Gastroesophageal sphincter (tissue), 4 donors: ENCODE results near the gene SMCO2. TPM values are rescaled to one million over a fixed set of nuclear protein-coding genes. Genes with fewer than 3 reads are reported as not detected.

Source experiments
- ATAC-seq: fragments of 150-250 bp; one replicate; pipeline ENCODE4 v1.9.1; 2016; ENCODE audit warnings: mild to moderate bottlenecking, moderate library complexity
- H3K27ac ChIP-seq, 4 donors: fragments of 200-600 bp; sonication (generic) in 3 of 4; 1 replicate in 3 of 4; 2 replicates in 1 of 4; pipeline ENCODE4 v1.5.1; 2016 to 2019
- H3K27me3 ChIP-seq: fragments of 200-600 bp; sonication (generic); one replicate; pipeline ENCODE4 v1.5.1; 2019
- H3K36me3 ChIP-seq, 2 donors: fragments of 200-600 bp; sonication (generic); one replicate each; pipeline ENCODE4 v1.5.1; 2019; ENCODE audit warnings: control low read depth in 1 of 2
- H3K4me1 ChIP-seq, 3 donors: fragments of 200-600 bp; sonication (generic); 1 replicate in 2 of 3; 2 replicates in 1 of 3; pipeline ENCODE4 v1.5.1; 2016 to 2019; ENCODE audit warnings: control low read depth in 2 of 3
- H3K4me3 ChIP-seq, 2 donors: fragments of 200-600 bp; sonication (generic); one replicate each; pipeline ENCODE4 v1.5.1; 2019; ENCODE audit warnings: mild to moderate bottlenecking in 1 of 2, moderate library complexity in 1 of 2
- H3K9me3 ChIP-seq, 3 donors: fragments of 200-600 bp; sonication (generic); one replicate each; pipeline ENCODE4 v1.5.1; 2017 to 2019; ENCODE audit warnings: control low read depth in 2 of 3
- CTCF ChIP-seq, 4 experiments: fragments of 200-600 bp in 2 of 4; fragments of 450-650 bp in 2 of 4; sonication (generic) in 1 of 4; IDR thresholded peaks; one replicate each; pipeline ENCODE4 v1.5.1; 2017 to 2019; ENCODE audit warnings: antibody characterized with exemption in 4 of 4, mild to moderate bottlenecking in 2 of 4, moderate library complexity in 2 of 4
- EP300 ChIP-seq: sonication (generic); formaldehyde crosslinking; IDR thresholded peaks from one replicate; pipeline ENCODE4 v1.6.1; 2017; ENCODE audit warnings: antibody characterized with exemption, mild to moderate bottlenecking
- POLR2A ChIP-seq, 2 donors: fragments of 450-650 bp; IDR thresholded peaks; one replicate each; pipeline ENCODE4 v1.6.1; 2017; ENCODE audit warnings: antibody characterized with exemption in 2 of 2, mild to moderate bottlenecking in 2 of 2, moderate library complexity in 1 of 2
- POLR2AphosphoS5 ChIP-seq: sonication (generic); formaldehyde crosslinking; IDR thresholded peaks from one replicate; pipeline ENCODE4 v1.6.1; 2017; ENCODE audit warnings: antibody characterized with exemption
- WGBS, 2 donors: methylation state at CpG; one replicate each; pipeline ENCODE4 v1.1.5; 2018; ENCODE audit warnings: low coverage in 1 of 2; 5-methylcytosine and 5-hydroxymethylcytosine counted together
- total RNA-seq, 4 donors: library from RNA; depleted of rRNA; stranded (reverse); fragments of >200 nt; gene quantifications; one replicate each; pipeline ENCODE4 v1.1.0, GENCODE V29; 2016

Gene SMCO2
- total RNA-seq, 4 donors from 2014 or later: not detected

GRCh38 chr12:27493260-27493940 is 46.9 kb downstream of the SMCO2 start:
- no peaks in the 10 kb centered on the region for H3K9me3 ChIP-seq
- no peak overlapping the region for H3K4me3 ChIP-seq
- H3K4me1 ChIP-seq: no peaks in the 10 kb centered on the region
- no peak for ATAC-seq
- H3K27me3 ChIP-seq: no peaks in the 10 kb centered on the region
- WGBS, 2 donors: 71 to 76% methylated on average over 6 of the region's 6 CpGs
- no peaks in the 10 kb centered on the region for H3K36me3 ChIP-seq
- H3K27ac ChIP-seq: no peak overlapping the region
- no peak for TF ChIP-seq POLR2A (IDR thresholded peaks at IDR 0.05)
- no peak for TF ChIP-seq CTCF (IDR thresholded peaks at IDR 0.05)
- no peak for TF ChIP-seq POLR2AphosphoS5
- no peak for TF ChIP-seq EP300

GRCh38 chr12:27497446-27497845 is 50.9 kb downstream of the SMCO2 start:
- Histone ChIP-seq H3K36me3 (no peaks in the 10 kb centered on the region), H3K4me3 (no peak overlapping the region), H3K4me1 (no peaks in the 10 kb centered on the region), H3K27me3 (no peaks in the 10 kb centered on the region), H3K27ac (no peak overlapping the region), H3K9me3 (no peaks in the 10 kb centered on the region)
- 96 to 100% methylated on average over 1 to 3 of the region's 3 CpGs for WGBS, 2 donors
- no peak for TF ChIP-seq POLR2AphosphoS5
- no peak for TF ChIP-seq EP300
- no peak for ATAC-seq

- no peak for ATAC-seq
- H3K36me3 ChIP-seq: no peaks in the 10 kb centered on the region
- no peaks in the 10 kb centered on the region for H3K4me1 ChIP-seq
- 90% methylated on average over 4 of the region's 4 CpGs; no CpG with 5 or more reads in 1 of the 2 donors for WGBS, 2 donors
- no peaks in the 10 kb centered on the region for H3K27me3 ChIP-seq
- TF ChIP-seq CTCF (IDR thresholded peaks at IDR 0.05) (no peak), POLR2AphosphoS5 (no peak), POLR2A (IDR thresholded peaks at IDR 0.05) (no peak), EP300 (no peak)
- no peaks in the 10 kb centered on the region for H3K9me3 ChIP-seq
- H3K4me3 ChIP-seq: no peak overlapping the region
- no peak overlapping the region for H3K27ac ChIP-seq
Measured at GRCh38 chr12:27498149-27498548, 51.6 kb downstream of the SMCO2 start.

GRCh38 chr12:27498761-27499160 is 52.2 kb downstream of the SMCO2 start:
- H3K4me1 ChIP-seq: no peaks in the 10 kb centered on the region
- H3K36me3 ChIP-seq: no peaks in the 10 kb centered on the region
- H3K27ac ChIP-seq: no peak overlapping the region
- H3K27me3 ChIP-seq: no peaks in the 10 kb centered on the region
- ATAC-seq: no peak
- H3K9me3 ChIP-seq: no peaks in the 10 kb centered on the region
- WGBS, 2 donors: 85 to 90% methylated on average over 4 to 5 of the region's 5 CpGs
- TF ChIP-seq CTCF (IDR thresholded peaks at IDR 0.05): no peak
- no peak for TF ChIP-seq POLR2AphosphoS5
- no peak for TF ChIP-seq EP300
- TF ChIP-seq POLR2A (IDR thresholded peaks at IDR 0.05): no peak
- H3K4me3 ChIP-seq: no peak overlapping the region

GRCh38 chr12:27499377-27499776 is 52.8 kb downstream of the SMCO2 start:
- H3K27me3 ChIP-seq: no peaks in the 10 kb centered on the region
- 88% methylated on average over 3 of the region's 3 CpGs; no CpG with 5 or more reads in 1 of the 2 donors for WGBS, 2 donors
- no peak for ATAC-seq

More at GRCh38 chr12:27499377-27499776, 52.8 kb downstream of the SMCO2 start:
- no peaks in the 10 kb centered on the region for H3K4me1 ChIP-seq
- H3K27ac ChIP-seq: no peak overlapping the region
- H3K4me3 ChIP-seq: no peak overlapping the region
- no peak for TF ChIP-seq POLR2A (IDR thresholded peaks at IDR 0.05)
- TF ChIP-seq POLR2AphosphoS5: no peak
- TF ChIP-seq EP300: no peak
- TF ChIP-seq CTCF (IDR thresholded peaks at IDR 0.05): no peak
- no peaks in the 10 kb centered on the region for H3K36me3 ChIP-seq
- H3K9me3 ChIP-seq: no peaks in the 10 kb centered on the region
